K562 (cell line): ENCODE measurements around the gene MLKL. TPM values are rescaled to one million over a fixed set of nuclear protein-coding genes. Genes with fewer than 3 reads are reported as not detected.

Experiments used
- CBX3 ChIP-seq, 2 experiments: IDR thresholded peaks; 1 replicate in 1 of 2; 2 replicates in 1 of 2; pipeline ENCODE4 v1.6.1; 2012; ENCODE audit warnings: inconsistent platforms in 2 of 2, low read length in 2 of 2, borderline replicate concordance in 1 of 2, control low read depth in 1 of 2
- DIDO1 ChIP-seq: fragments of 450-650 bp; IDR thresholded peaks from 2 replicates; pipeline ENCODE4 v1.6.1; 2016; ENCODE audit warnings: low read depth, missing biosample characterization, missing genetic modification characterization
- E4F1 ChIP-seq: fragments of 250-450 bp; sonication (Bioruptor Pico); IDR thresholded peaks from 2 replicates; pipeline ENCODE4 v1.5.0; 2021; ENCODE audit warnings: mild to moderate bottlenecking, borderline replicate concordance
- EGR1 ChIP-seq: fragments of 450-650 bp; conservative IDR thresholded peaks from 2 replicates; pipeline ENCODE4 v1.6.1; 2017; ENCODE audit warnings: mild to moderate bottlenecking
- EP400 ChIP-seq: fragments of 450-650 bp; IDR thresholded peaks from 2 replicates; pipeline ENCODE4 v1.6.1; 2017; ENCODE audit warnings: antibody characterized with exemption, mild to moderate bottlenecking, moderate library complexity
- EWSR1 ChIP-seq: fragments of 450-650 bp; IDR thresholded peaks from 2 replicates; pipeline ENCODE4 v1.6.1; 2018; ENCODE audit warnings: borderline replicate concordance, mild to moderate bottlenecking, low read depth, moderate library complexity; ENCODE audit not compliant: partially characterized antibody
- FOXP1 ChIP-seq: sonication (generic); formaldehyde crosslinking; IDR thresholded peaks from 2 replicates; pipeline ENCODE4 v1.8.0; 2022; ENCODE audit warnings: mild to moderate bottlenecking, missing genetic modification reagents
- GTF3C2 ChIP-seq: IDR thresholded peaks from 3 replicates; pipeline ENCODE4 v1.6.1; 2011; ENCODE audit warnings: borderline replicate concordance, mild to moderate bottlenecking, moderate library complexity; ENCODE audit not compliant: insufficient read length; ENCODE audit errors: extremely low read depth
- HCFC1 ChIP-seq: IDR thresholded peaks from 2 replicates; pipeline ENCODE4 v1.6.1; 2012; ENCODE audit warnings: low read depth, low read length, improper control_type of control experiment
- KLF1 ChIP-seq: fragments of 450-650 bp; IDR thresholded peaks from 2 replicates; pipeline ENCODE4 v1.6.1; 2016; ENCODE audit warnings: missing genetic modification characterization, missing compliant biosample characterization
- L3MBTL2 ChIP-seq: fragments of 450-650 bp; IDR thresholded peaks from 2 replicates; pipeline ENCODE4 v1.6.1; 2016; ENCODE audit warnings: mild to moderate bottlenecking, moderate library complexity
- MYBL2 ChIP-seq, 2 experiments: fragments of 450-650 bp in 1 of 2; sonication (generic) in 1 of 2; formaldehyde crosslinking in 1 of 2; IDR thresholded peaks; 2 replicates each; pipeline versions ENCODE4 v1.6.1 to v1.8.1; 2017 to 2022; ENCODE audit warnings: borderline replicate concordance in 1 of 2, inconsistent platforms in 1 of 2, low read depth in 1 of 2, mild to moderate bottlenecking in 1 of 2, missing genetic modification reagents in 1 of 2, moderate library complexity in 1 of 2
- NCOA2 ChIP-seq, 2 experiments: fragments of 450-650 bp; IDR thresholded peaks; 2 replicates each; pipeline ENCODE4 v1.6.1; 2018; ENCODE audit warnings: mild to moderate bottlenecking in 2 of 2, moderate library complexity in 1 of 2; ENCODE audit not compliant: partially characterized antibody in 2 of 2
- RHOXF2B ChIP-seq: fragments of 250-450 bp; sonication (Bioruptor Pico); conservative IDR thresholded peaks from 2 replicates; pipeline ENCODE4 v1.5.1; 2021
- STAT6 ChIP-seq: sonication (generic); formaldehyde crosslinking; IDR thresholded peaks from 2 replicates; pipeline ENCODE4 v1.8.1; 2023; ENCODE audit warnings: mild to moderate bottlenecking, missing genetic modification reagents
- TRIM28 ChIP-seq: fragments of 450-650 bp; IDR thresholded peaks from 2 replicates; pipeline ENCODE4 v1.6.1; 2017
- ZNF124 ChIP-seq: sonication (generic); formaldehyde crosslinking; IDR thresholded peaks from 2 replicates; pipeline ENCODE4 v1.8.1; 2022; ENCODE audit warnings: missing genetic modification reagents
- polyA plus RNA-seq, 8 experiments: library from polyadenylated mRNA; depleted of rRNA in 4 of 8; stranded (reverse) in 5 of 8; unstranded in 3 of 8; fragments of >200 nt; fragmentation: Nextera tagmentation in 2 of 8; fragmentation: Illumina TruSeq in 1 of 8; extraction: Ambion mirVana in 2 of 8; extraction: Trizol in 1 of 8; gene quantifications; 2 replicates each; pipeline versions ENCODE4 v1.2.1 to v1.2.3, GENCODE V29; 2011 to 2014; ENCODE audit warnings: inconsistent platforms in 1 of 8, missing spikeins in 1 of 8
- total RNA-seq, 7 experiments: library from RNA; depleted of rRNA in 6 of 7; stranded (reverse); fragments of >200 nt in 6 of 7; fragmentation: Illumina TruSeq in 2 of 7; extraction: Trizol in 2 of 7; gene quantifications; 2 replicates each; pipeline versions ENCODE4 v1.2.1 to v1.2.3, GENCODE V29; 2011 to 2021; ENCODE audit warnings: low replicate concordance in 1 of 7

Gene MLKL
- total and polyA plus RNA-seq, 9 of the 15 experiments (the other 6 are each of a cell fraction or from before 2014, with no cell fraction given) = 1.6 to 6.1 (median 4.8) TPM

- TF ChIP-seq E4F1 (CRISPR knock-in tag) (no peak), EWSR1 (no peak), EGR1 (peak; percentile 35), KLF1 (tag) (peak; percentile 83), RHOXF2B (no peak), MYBL2 (IDR thresholded peaks at IDR 0.05; ENCODE audit: low read depth) (peak; percentile 89), MYBL2 (CRISPR knock-in tag; IDR thresholded peaks at IDR 0.05; ENCODE audit: borderline replicate concordance) (no peak), FOXP1 (no peak), NCOA2 (IDR thresholded peaks at IDR 0.05; ENCODE audit: partially characterized antibody in 2 of 2) (no peak), DIDO1 (tag) (peak; percentile 42; the same call in 1 of the 2 replicates), CBX3 (IDR thresholded peaks at IDR 0.05; ENCODE audit: borderline replicate concordance in 1 of 2, low read length in 2 of 2) (peak in 1 of 2 experiments; percentile 34; a peak in 1 of 3 replicates), TRIM28 (peak; percentile 23; the same call in 1 of the 2 replicates), HCFC1 (peak; percentile 60), STAT6 (CRISPR knock-in tag) (no peak), GTF3C2 (no peak), L3MBTL2 (peak; percentile 92), EP400 (peak; percentile 98), ZNF124 (no peak)
These were observed 34.0 kb downstream of the MLKL start, which contains the start of gene RFWD3 (continued) for GRCh38 chr16:74666425-74667254.
